Sigmoid colon (tissue), 4 donors: Measurements from ENCODE around the gene LOC101059915.

ENCODE experiments used
- EP300 ChIP-seq, 4 donors: sonication (generic); formaldehyde crosslinking; IDR thresholded peaks; one replicate each; pipeline ENCODE4 v1.6.1; 2017; ENCODE audit warnings: antibody characterized with exemption in 4 of 4
- POLR2A ChIP-seq, 2 donors: fragments of 450-650 bp; IDR thresholded peaks; one replicate each; pipeline ENCODE4 v1.6.1; 2016; ENCODE audit warnings: antibody characterized with exemption in 2 of 2, mild to moderate bottlenecking in 2 of 2, moderate library complexity in 2 of 2
- POLR2AphosphoS5 ChIP-seq, 4 donors: sonication (generic); formaldehyde crosslinking; IDR thresholded peaks; one replicate each; pipeline ENCODE4 v1.6.1; 2017; ENCODE audit warnings: antibody characterized with exemption in 4 of 4
- TF ChIP-seq, protein P1 (sequence below), 4 experiments: fragments of 450-650 bp in 3 of 4; fragments of 200-600 bp in 1 of 4; IDR thresholded peaks; one replicate each; pipeline ENCODE4 v1.5.1; 2016 to 2019; ENCODE audit warnings: antibody characterized with exemption in 4 of 4, mild to moderate bottlenecking in 3 of 4, moderate library complexity in 2 of 4

DNA sequence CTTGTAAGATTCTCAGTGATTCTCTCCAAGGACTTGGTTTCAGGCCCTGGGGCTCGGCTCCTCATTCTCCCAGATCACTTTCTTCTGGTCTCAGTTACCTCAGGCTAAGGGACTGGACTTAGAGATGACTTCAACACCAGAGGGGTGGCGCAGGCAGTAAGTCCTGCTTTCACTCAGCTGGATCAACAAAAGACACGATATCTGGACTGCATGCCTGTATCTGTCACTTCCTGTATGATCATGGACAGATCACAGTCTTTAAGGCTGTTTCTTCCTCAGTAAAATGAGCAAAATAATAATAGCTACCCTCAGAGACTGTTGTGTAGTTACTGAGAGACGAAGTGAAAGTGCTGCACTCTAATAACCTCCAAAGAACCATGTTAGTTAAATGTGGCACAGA is 29.5 kb upstream of the LOC101059915 start:
- TF ChIP-seq POLR2AphosphoS5 (IDR thresholded peaks at IDR 0.05) = no peak
- TF ChIP-seq, protein P1, sequence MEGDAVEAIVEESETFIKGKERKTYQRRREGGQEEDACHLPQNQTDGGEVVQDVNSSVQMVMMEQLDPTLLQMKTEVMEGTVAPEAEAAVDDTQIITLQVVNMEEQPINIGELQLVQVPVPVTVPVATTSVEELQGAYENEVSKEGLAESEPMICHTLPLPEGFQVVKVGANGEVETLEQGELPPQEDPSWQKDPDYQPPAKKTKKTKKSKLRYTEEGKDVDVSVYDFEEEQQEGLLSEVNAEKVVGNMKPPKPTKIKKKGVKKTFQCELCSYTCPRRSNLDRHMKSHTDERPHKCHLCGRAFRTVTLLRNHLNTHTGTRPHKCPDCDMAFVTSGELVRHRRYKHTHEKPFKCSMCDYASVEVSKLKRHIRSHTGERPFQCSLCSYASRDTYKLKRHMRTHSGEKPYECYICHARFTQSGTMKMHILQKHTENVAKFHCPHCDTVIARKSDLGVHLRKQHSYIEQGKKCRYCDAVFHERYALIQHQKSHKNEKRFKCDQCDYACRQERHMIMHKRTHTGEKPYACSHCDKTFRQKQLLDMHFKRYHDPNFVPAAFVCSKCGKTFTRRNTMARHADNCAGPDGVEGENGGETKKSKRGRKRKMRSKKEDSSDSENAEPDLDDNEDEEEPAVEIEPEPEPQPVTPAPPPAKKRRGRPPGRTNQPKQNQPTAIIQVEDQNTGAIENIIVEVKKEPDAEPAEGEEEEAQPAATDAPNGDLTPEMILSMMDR (IDR thresholded peaks at IDR 0.05) = no peak
- no peak for TF ChIP-seq POLR2A (IDR thresholded peaks at IDR 0.05)
- no peak for TF ChIP-seq EP300 (IDR thresholded peaks at IDR 0.05)
